Sigmoid colon (tissue), 4 donors: Measurements from ENCODE around the gene ZBTB7C.

Experiments used
- CTCF ChIP-seq, 4 experiments: fragments of 450-650 bp in 3 of 4; fragments of 200-600 bp in 1 of 4; IDR thresholded peaks; one replicate each; pipeline ENCODE4 v1.5.1; 2016 to 2019; ENCODE audit warnings: antibody characterized with exemption in 4 of 4, mild to moderate bottlenecking in 3 of 4, moderate library complexity in 2 of 4
- EP300 ChIP-seq, 4 donors: sonication (generic); formaldehyde crosslinking; IDR thresholded peaks; one replicate each; pipeline ENCODE4 v1.6.1; 2017; ENCODE audit warnings: antibody characterized with exemption in 4 of 4
- POLR2A ChIP-seq, 2 donors: fragments of 450-650 bp; IDR thresholded peaks; one replicate each; pipeline ENCODE4 v1.6.1; 2016; ENCODE audit warnings: antibody characterized with exemption in 2 of 2, mild to moderate bottlenecking in 2 of 2, moderate library complexity in 2 of 2
- POLR2AphosphoS5 ChIP-seq, 4 donors: sonication (generic); formaldehyde crosslinking; IDR thresholded peaks; one replicate each; pipeline ENCODE4 v1.6.1; 2017; ENCODE audit warnings: antibody characterized with exemption in 4 of 4

- TF ChIP-seq CTCF (IDR thresholded peaks at IDR 0.05) (no peak), EP300 (IDR thresholded peaks at IDR 0.05) (no peak), POLR2A (IDR thresholded peaks at IDR 0.05) (no peak), POLR2AphosphoS5 (IDR thresholded peaks at IDR 0.05) (no peak)
Observed at GRCh38 chr18:48045744-48046143, 363.4 kb downstream of the ZBTB7C start.
